Activated T-cell treated with anti-CD3 and anti-CD28 coated beads for 48 hours (primary cell): ENCODE measurements around the gene VAC14.
"Not testable (repeated sequence)": the region's sequence is repeated elsewhere in the genome, so short reads cannot be mapped to it uniquely, and the experiment has no call there.

Source experiments
- DNase-seq: peaks from one replicate; pipeline ENCODE4 v3.0.0-alpha.2; 2020; ENCODE audit warnings: low read depth

Gene VAC14

DNA sequence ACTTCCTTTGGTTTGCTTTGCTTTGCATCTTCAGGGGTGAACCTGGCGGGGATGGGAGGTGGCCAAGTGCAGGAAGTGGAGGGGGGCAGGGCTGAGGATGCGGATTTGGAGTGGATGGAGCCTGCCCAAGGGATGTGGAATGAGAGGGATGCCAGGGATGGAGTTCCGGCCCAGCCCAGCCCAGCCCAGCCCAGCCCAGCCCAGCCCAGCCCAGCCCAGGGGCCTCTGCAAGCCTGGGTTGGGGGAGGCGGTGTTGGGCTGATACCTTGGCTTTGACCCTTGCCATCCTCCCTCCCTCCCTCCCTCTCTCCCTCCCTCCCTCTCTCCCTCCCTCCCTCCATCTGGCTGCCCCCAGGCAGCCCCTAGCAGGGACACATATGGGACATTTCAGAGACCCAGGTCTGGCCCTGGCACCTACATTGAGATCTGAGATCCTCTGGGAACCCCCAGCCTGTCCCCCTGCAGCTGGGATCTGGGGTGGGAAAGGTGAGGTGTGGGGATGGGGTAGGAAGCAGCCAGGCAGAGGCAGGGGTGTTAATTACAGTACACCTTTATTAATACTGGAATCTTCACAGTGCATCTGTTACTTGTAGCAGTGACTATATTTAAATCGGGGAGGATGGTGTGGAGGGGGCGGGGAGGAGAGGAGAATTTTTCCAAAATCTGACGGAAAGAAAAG lies 140.1 kb downstream of the VAC14 start:
- DNase-seq, result no peak

DNA sequence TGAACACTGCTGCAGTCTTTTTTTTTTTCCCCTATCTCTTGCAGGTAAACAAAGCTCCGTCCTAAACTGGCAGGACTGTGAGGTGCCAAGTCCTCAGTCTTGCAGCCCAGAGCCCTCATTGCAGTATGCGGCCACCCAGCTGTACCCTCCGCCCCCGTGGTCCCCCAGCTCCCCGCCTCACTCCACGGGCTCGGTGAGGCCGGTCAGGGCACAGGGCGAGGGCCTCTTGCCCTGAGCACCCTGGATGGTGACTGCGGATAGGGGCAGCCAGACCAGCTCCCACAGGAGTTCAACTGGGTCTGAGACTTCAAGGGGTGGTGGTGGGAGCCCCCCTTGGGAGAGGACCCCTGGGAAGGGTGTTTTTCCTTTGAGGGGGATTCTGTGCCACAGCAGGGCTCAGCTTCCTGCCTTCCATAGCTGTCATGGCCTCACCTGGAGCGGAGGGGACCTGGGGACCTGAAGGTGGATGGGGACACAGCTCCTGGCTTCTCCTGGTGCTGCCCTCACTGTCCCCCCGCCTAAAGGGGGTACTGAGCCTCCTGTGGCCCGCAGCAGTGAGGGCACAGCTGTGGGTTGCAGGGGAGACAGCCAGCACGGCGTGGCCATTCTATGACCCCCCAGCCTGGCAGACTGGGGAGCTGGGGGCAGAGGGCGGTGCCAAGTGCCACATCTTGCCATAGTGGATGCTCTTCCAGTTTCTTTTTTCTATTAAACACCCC lies 140.8 kb downstream of the VAC14 start:
- no peak for DNase-seq

DNA sequence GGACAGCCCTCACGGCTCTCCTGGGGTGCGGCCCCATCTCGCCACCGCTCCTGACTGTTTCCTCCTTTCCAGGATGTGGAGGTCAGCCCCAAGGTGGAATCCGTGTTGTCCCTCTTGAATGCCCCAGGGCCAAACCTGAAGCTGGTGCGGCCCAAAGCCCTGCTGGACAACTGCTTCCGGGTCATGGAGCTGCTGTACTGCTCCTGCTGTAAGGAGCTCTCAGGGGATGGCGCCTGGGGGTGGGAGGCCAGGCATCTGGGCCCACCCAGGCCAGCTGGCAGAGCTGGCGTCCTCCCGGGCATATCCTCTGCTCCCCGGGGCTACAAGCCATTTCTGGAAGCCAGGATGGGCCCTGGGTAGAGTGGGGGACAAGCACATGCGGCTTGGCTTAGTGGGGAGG lies 141.4 kb downstream of the VAC14 start:
- no peak for DNase-seq

DNA sequence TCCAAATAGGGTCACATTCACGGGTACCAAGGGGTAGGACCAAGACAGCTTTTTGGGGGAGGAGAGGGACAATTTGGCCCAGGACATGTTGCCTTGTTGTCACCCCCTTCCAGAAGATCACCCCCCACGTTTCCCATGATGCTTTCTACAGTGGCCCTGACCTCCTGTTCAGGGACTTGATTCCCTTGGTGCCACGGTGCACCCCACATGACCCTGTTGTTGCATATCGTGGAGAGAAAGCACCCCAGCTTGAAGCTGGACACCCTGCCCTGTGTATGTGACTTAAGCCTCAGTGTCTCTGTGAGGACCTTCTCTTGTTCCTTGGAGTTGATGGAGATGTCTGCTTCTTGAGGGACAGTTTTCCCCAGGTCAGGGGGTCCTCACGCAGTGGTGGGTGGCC lies 142.0 kb downstream of the VAC14 start:
- no peak for DNase-seq

DNA sequence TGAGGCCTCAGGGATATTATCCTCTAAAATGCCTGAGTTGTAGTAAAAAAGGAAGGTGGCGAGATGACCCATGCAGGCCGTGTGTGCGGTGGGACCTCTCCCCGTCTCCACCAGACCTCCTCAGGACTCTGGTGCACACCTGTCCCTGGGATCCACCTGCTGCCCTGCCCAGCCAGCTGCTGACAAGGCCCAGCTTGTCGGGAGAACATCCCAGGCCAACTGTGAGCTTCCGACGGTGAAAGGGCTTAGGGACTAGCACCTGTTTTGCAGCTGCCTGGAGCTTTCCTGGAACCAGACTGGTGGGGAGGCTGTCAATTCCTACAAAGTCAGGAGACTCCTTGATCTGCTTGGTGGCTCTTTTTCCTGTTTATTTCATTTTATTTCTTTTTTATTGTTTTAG lies 143.0 kb downstream of the VAC14 start:
- DNase-seq, result no peak

DNA sequence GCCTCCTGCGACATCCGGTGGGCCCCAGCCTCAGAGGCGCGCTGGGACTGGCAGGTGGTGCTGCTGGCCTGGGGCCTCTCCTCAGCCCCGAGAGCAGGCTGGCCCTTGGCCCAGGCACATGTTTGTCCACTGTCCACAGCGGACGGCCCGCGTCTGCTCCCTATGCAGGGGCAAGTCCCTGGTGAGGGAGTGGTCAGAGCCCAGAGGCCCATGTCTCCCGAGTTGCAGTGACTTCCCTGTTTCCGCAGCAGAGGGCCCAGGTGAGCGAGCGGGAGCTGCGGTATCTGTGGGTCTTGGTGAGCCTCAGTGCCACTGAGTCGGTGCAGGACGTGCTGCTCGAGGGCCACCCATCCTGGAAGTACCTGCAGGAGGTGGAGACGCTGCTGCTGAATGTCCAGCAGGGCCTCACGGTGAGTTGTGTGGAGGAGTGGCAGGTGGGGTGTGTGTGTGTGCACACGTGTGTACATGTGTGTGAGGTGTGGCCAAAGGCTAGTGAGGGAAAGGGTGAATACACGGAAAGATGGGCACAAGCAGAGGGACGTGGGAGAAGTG lies 144.2 kb downstream of the VAC14 start:
- no peak for DNase-seq

DNA sequence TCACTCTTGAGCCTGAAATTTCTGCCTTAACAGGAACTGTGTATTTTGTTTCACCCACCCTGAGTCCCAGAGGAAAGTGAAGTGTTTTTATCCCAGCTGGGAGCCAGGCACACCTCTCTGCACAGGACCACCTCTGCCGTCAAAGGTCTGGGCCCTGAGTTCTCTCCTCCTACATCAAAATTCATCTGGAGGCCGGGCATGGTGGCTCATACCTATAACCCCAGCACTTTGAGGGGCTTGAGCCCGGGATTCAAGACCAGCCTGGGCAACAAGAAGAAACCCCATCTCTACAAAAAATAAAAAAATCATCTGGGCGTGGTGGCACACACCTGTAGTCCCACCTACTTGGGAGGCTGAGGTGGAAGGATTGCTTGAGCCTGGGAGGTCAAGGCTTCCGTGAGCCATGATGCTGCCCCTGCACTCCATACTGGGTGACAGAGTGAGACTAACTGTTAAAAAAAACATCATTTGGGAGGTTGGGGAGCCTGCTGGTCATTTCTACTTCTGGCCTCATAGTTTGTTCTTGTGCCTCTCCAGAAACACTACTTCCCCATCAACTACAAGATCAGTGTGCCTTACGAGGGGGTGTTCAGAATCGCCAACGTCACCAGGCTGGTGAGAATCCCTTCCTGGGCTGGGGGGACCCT lies 144.8 kb downstream of the VAC14 start:
- no peak for DNase-seq

DNA sequence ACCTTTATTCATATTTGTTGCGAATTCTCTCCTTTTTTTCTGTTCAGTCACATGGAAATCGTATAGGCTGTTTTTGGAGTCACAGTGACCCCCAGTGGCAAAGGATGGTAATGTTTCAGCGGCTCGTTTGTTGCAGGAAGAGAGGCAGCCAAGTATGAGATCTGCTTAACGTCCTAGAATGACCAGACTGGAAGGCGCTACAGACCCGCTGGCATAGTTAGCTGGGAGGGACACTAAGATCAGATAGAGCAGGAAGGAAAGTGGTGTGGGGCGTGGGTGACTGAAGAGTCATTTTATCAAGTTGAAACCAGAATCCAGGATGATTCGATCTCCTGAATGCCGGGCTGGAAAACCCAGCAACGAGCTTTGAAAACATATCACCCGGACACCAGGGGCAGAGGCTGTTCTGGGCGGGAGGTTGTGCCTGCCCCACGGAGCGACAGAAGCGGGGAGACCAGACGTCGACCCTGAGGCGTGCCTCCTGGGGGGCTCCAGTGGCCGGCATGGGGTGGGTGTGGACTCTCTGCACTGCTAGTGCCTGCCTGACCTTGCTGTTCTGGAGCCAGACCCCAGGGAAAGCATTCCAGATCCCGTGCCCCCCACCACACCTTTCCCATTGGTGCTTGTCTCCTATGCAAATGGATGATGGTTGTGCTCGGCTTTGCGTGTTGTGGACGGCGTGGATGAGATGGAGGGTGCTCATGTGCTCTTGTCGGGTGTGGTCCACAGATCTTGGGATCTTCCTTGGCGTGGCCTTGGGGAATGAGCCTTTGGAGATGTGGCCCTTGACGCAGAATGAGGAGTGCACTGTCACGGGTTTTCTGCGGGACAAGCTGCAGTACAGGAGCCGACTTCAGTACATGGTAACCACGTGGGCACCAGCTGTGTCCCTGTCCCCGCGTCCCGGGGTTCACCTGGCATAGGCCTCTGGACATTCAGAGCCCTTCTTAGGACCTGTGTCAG lies 146.9 kb downstream of the VAC14 start:
- DNase-seq, result peak; percentile 79

DNA sequence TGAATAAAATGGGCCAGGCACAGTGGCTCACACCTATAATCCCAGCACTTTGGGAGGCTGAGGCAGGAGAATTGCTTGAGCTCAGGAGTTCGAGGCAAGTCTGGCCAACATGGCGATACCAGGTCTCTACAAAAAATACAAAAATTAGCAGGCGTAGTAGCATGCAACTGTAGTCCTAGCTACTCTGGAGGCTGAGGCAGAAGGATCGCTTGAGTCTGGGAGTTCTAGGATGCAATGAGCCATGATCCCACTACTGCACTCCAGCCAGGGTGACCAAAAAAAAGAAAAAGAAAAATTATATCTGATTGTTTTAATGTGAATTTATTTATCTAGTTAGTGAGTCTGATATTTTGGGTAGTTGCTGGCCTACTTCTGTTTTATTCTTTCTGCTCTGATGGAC lies 147.6 kb downstream of the VAC14 start:
- no peak for DNase-seq

DNA sequence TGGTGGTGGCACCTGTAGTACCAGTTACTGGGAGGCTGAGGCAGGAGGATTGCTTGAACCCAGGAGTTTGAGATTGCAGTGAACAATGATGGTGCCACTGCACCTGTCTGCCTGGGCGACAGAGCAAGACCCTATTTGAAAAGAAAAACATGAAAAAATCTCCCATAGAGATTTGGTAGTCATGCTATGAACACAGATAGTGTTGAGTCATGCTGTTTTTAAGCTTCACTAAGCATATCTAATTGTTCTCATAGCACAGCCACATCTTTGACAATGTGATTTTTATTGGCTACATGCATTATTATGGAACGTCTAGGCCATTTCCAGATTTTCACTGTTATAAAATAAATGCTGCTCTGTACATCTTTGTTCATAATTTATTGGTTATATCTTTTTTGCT lies 148.6 kb downstream of the VAC14 start:
- no peak for DNase-seq

DNA sequence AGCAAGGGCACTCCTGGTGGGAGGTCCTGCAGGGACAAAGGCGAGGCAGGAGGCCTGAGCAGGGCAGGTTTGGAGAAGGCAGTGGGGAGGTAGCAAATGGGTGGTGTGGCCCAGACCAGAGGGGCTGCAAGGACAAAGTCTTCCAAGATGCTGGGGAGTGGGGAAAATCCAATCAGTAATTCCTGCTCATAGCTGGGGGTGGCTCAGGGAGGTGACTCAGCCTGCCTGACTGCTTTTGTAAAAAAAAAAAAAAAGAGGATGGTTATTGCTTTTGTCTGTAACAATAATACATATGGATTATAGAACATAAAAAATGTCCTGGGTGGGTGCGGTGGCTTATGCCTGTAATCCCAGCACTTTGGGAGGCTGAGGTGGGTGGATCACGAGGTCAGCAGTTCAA lies 149.4 kb downstream of the VAC14 start:
- DNase-seq, result no peak

DNA sequence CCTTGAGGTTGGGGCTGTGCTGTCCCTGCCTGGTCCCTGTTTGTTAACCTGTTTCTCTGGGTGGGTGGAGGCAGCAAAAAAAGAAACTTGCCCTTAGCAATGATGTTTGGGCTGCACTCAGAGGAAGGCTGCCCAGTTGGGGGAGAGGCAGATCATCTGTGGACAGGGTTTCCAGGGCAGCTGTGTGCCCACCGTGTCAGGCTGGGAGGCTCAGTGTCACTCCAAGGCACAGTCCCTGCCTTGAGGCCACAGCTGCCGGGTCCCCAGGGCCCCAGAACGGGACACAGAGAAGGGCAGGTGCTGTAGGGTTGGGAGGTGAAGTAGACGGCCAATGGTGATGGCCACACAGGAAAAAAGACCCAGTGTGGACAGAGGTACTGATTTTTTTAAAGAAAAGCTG lies 150.7 kb downstream of the VAC14 start:
- DNase-seq, result no peak

DNA sequence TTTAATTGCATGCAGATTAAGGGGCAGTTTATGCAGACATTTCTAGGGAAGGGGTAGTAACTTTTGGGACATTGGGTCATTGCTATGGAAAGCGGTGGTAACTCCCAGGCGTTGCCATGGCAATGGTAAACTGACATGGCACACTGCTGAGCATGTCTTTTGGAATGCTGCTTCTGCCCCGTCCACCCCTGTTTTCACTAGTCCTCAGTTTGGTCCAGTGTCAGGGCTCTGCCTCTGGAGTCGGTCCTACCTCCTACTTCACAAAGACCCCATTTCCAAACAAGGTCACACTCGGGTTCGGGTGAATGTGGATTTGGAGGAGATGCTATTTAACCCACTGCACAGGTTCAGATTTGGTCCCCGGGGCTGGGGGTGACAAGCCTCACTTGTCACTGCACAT lies 151.7 kb downstream of the VAC14 start:
- no peak for DNase-seq

DNA sequence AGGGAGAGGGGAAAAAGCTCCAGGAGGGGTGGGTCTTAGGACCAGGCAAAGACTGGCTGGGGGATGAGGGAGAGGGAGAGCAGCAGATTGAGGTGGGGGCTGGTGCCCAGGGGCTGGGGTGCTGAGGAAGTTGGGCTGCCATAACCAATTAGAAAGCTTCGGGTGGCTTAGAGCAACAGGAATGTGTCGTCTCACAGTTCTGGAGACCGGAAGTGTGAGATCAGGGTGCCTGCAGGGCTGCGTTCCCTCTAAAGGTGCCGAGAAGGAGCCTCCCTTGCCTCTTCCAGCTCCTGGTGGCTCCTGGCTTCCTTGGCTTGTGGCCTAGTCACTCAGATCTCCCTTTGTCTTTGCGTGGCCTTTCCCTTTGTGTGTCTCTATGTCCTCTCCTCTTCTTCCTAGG lies 152.4 kb downstream of the VAC14 start:
- no peak for DNase-seq

DNA sequence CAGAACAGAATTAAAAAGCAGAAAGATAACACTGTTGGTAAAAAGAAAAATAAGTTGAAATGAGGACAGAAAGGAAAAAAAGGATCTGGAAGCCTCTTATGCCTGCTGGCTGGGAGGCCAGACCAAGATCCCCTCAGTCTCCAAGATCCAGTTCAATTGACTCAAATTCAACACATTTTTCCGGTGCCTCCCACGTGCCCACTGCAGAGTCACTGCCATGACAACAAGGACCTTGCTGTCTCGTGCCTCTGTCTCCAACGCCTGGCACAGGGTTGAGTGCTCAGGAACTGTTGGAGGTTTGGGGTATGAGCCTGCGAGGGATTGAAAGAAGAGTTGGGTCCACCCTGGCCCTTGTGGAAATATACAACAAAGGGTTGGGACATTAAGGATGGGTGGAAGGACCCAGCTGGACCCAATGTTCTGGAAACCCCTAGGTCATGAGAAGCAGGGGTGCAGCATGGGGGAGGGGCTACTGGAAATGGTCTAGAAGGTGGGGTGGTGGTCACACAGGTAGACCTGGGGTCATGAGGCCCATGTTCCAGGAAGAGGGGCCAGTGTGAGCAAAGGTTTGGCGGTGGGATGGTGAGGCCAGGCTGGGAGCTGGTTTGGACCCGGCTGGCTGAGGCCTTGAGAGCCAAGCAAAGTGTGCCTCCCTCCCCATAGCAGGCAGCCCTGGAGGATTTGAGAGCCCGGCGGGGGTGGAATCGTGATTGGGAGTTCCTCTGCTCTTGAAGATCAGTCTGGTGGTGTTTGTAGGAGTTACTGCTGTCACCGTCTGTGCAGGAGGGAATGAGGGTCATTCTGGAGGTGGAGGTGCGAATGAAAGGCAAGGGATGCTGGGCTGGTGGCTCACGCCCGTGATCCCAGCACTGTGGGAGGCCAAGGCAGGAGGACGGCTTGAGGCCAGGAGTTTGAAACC lies 153.3 kb downstream of the VAC14 start:
- DNase-seq, result no peak

DNA sequence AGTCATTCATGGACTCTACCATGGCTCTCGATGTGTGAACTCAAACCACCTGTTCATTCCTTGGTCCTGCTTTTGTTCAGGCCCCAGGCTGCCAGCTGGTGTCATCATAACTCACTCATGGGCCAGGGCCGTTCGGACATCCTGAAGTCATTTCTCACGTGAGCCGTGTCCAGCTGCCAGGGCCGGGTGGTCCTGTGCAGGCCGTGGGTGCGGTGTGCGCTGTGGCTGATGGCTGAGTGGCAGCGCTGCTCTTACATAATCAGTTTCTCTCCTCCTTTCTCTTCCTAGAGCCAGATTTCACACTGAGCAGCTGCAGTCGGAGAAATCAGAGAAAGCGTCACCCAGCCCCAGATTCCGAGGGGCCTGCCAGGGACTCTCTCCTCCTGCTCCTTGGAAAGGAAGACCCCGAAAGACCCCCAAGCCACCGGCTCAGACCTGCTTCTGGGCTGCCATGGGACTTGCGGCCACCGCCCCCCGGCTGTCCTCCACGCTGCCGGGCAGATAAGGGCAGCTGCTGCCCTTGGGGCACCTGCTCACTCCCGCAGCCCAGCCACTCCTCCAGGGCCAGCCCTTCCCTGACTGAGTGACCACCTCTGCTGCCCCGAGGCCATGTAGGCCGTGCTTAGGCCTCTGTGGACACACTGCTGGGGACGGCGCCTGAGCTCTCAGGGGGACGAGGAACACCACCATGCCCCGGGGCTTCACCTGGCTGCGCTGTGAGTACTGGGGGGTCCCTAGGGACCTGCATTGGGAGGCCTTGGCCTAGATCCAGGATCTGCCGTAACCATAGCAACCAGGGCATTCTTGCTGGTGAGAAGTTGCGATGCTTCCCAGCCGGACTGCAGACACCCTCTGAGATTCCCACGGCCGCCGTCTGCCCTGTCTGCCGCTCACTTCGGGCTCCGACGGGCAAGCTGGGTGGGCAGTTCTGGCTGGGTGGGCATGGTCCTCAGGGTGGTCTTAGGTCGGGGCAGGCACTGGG lies 154.4 kb downstream of the VAC14 start, which contains the start of gene IL34:
Gene IL34, plus strand, starts transcription at position 300 of the 982 bp plus-strand sequence. Its CDS starts 389 bp downstream, at position 689.
- DNase-seq, result no peak

DNA sequence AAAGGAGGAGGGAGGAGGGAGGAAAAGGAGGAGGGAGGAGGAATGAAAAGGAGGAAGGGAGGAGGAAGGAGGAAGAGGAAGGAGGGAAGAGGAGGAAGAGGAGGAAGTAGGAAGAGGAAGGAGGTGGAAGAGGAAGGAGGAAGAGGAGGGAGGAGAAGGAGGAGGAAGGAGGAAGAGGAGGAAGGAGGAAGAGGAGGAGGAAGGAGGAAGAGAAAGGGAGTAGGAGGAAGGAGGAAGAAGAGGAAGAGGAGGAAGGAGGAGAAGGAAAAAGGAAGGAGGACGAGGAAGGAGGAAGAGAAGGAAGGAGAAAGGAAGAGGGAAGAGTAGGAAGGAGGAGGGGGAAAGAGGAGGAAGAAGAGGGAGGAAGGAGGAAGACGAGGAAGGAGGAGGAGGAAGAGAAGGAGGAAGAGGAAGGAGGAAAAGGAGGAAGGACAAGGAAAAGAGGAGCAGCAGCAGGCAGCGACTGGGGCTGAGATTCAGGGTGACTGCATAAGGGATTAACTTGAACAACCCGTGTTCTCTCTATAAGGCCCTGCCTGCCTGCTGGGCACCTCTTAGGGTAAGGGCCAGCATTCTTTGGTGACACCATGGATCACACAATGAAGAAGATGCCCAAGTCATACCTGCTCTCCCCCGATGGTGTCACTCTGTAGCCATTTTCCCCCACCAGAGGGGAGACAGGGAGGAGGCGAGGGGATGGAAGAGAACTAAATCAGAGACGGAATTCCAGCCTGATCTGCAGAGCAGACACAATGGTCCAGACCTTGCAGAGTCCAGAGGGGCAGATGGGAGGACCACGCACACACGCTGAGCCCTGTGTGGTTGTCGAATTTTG lies 156.0 kb downstream of the VAC14 start:
- DNase-seq, result no peak

DNA sequence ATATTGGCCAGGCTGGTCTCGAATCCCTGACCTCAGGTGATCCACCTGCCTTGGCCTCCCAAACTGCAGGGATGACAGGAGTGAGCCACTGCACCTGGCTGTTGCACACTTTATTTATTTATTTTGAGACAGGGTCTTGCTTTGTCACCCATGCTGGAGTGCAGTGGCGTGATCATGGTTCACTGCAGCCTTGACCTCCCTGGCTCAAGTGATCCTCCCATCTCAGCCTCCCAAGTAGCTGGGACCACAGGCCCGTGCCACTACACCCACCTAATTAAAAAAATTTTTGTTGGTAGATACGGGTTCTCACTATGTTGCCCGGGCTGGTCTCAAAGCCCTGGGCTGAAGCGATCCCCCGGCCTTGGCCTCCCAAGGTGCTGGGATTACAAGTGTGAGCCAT lies 157.7 kb downstream of the VAC14 start:
- not testable (repeated sequence) for DNase-seq

DNA sequence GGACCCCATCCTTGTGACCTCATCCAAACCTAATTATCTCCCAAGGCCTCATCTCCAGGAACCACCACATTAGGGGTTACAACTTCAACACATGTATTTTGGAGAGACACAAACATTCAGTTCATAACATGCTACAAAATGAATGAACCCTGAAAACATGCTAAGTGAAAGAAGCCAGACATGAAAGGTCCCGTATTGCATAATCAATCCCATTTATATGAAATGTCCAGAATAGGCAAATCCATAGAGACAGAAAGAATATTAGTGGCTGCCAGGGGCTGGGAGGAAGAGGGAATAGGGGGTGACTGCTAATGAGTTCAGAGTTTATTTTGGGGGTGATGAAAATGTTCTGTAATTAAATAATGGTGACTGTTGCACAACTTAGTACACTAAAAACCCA lies 158.3 kb downstream of the VAC14 start:
- no peak for DNase-seq
